Skeletal muscle tissue (tissue), 4 donors: Measurements from ENCODE around the gene CLDN7. TPM values are rescaled to one million over a fixed set of nuclear protein-coding genes. Genes with fewer than 3 reads are reported as not detected.
A peak's percentile ranks its signal among the peaks of the same experiment; 100 is the strongest.
"Not testable (repeated sequence)": the region's sequence is repeated elsewhere in the genome, so short reads cannot be mapped to it uniquely, and the experiment has no call there.

Experiments
- H3K27ac ChIP-seq: one replicate; pipeline ENCODE4 v1.7.0; 2013; ENCODE audit warnings: mild to moderate bottlenecking, low read depth, low read length, inconsistent platforms
- H3K27me3 ChIP-seq, 3 donors: one replicate each; pipeline ENCODE4 v1.7.0; 2013; ENCODE audit warnings: low read length in 3 of 3; ENCODE audit not compliant: control insufficient read depth in 3 of 3, insufficient read depth in 3 of 3
- H3K36me3 ChIP-seq, 3 donors: one replicate each; pipeline ENCODE4 v1.7.0; 2013; ENCODE audit warnings: low read length in 3 of 3; ENCODE audit not compliant: control insufficient read depth in 3 of 3, insufficient read depth in 3 of 3
- H3K4me1 ChIP-seq, 3 donors: one replicate each; pipeline ENCODE4 v1.7.0; 2013; ENCODE audit warnings: low read length in 3 of 3, mild to moderate bottlenecking in 3 of 3; ENCODE audit not compliant: control insufficient read depth in 3 of 3, insufficient read depth in 3 of 3
- H3K4me3 ChIP-seq, 3 donors: one replicate each; pipeline ENCODE4 v1.7.0; 2013; ENCODE audit warnings: low read length in 3 of 3
- H3K9ac ChIP-seq, 3 donors: one replicate each; pipeline ENCODE4 v1.7.0; 2013; ENCODE audit warnings: low read length in 3 of 3, mild to moderate bottlenecking in 3 of 3, moderate library complexity in 2 of 3, low read depth in 1 of 3
- H3K9me3 ChIP-seq, 3 donors: one replicate each; pipeline ENCODE4 v1.7.0; 2013; ENCODE audit warnings: low read length in 3 of 3; ENCODE audit not compliant: control insufficient read depth in 3 of 3
- total RNA-seq: library from RNA; depleted of rRNA; stranded (reverse); fragments of >200 nt; gene quantifications from one replicate; pipeline ENCODE4 v1.2.3, GENCODE V29; 2014
- donor health status: Osteomylitis.

Gene CLDN7
- total RNA-seq, 1 donor from 2014 or later, result not detected

DNA sequence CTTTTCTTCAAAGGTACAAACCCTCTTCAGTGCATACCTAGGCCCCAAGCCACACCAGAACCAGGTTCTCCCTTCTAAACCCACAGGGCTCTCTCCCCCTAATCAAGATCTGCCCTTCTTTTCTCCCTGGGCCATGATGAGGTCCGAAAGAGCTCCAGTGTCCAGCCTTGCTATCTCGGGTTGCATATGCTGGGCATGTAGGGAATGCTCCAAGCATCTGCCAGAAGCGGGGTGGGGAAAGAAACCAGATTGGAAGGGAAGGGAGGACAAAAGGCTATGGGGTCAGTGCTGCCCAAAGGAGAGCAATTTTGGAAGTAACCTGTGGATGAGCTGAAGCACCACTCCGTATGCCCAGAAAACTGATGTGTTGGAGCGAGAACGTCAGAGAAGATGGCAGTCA lies 13.1 kb downstream of the CLDN7 start:
- Histone ChIP-seq H3K27me3 (no peaks in the 10 kb centered on the region), H3K9me3 (no peaks in the 10 kb centered on the region), H3K4me1 (peaks cover 39 to 47% (median 45%) of the 10 kb centered on the region in 3 donors), H3K36me3 (peaks cover 22 to 30% (median 30%) of the 10 kb centered on the region in 3 donors), H3K27ac (peak overlapping the region; percentile 100), H3K9ac (peak overlapping the region; percentile 60 to 98 (median 96)), H3K4me3 (peak overlapping the region; percentile 45 to 92 (median 64))

DNA sequence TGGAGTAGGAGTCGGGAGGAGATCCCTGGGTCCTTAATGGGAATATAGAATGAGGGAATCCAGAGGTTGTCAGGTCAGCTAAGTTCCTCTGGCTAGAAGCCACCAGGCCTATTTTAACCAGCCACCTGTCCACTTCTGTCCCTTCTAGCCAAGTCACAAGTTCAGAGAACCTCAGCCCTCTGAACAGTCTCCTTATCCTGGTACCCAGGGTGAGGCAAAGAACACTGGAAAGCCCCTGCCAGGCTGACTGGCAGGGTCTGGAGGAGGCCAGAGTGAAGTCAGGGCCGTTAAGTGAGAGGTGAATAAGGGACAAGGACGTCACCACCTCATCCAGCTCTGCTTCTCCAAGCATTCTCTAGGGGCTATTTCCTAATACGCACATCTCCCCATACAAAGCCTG lies 13.5 kb downstream of the CLDN7 start:
- Histone ChIP-seq H3K36me3 (peaks cover 26 to 31% (median 30%) of the 10 kb centered on the region in 3 donors), H3K4me3 (peak overlapping the region; percentile 45 to 92 (median 64)), H3K9me3 (no peaks in the 10 kb centered on the region), H3K4me1 (peaks cover 41 to 51% (median 45%) of the 10 kb centered on the region in 3 donors), H3K27me3 (no peaks in the 10 kb centered on the region), H3K27ac (peak overlapping the region; percentile 100), H3K9ac (peak overlapping the region; percentile 60 to 98 (median 96))

GRCh38 chr17:7246779-7247178 lies 15.5 kb downstream of the CLDN7 start:
- no peaks in the 10 kb centered on the region for H3K27me3 ChIP-seq
- no peaks in the 10 kb centered on the region for H3K9me3 ChIP-seq
- H3K9ac ChIP-seq, result no peak overlapping the region
- H3K27ac ChIP-seq, result peak overlapping the region; percentile 100
- H3K36me3 ChIP-seq, result peaks cover 24 to 29% (median 26%) of the 10 kb centered on the region in 3 donors
- no peak overlapping the region for H3K4me3 ChIP-seq
- H3K4me1 ChIP-seq, result peaks cover 38 to 49% (median 41%) of the 10 kb centered on the region in 3 donors

GRCh38 chr17:7243838-7244237 lies 18.4 kb downstream of the CLDN7 start:
- Histone ChIP-seq H3K9ac (peak overlapping the region in 1 of 3 donors; percentile 99), H3K4me1 (peaks cover 36 to 52% (median 39%) of the 10 kb centered on the region in 3 donors), H3K27ac (peak overlapping the region; percentile 100), H3K36me3 (peaks cover 35 to 39% (median 38%) of the 10 kb centered on the region in 3 donors)
- not testable (repeated sequence) for H3K27me3 ChIP-seq, H3K9me3 ChIP-seq, H3K4me3 ChIP-seq

- Histone ChIP-seq H3K4me1 (peaks cover 33 to 49% (median 35%) of the 10 kb centered on the region in 3 donors), H3K27ac (peak overlapping the region; percentile 100), H3K9ac (peak overlapping the region; percentile 88 to 99 (median 98)), H3K27me3 (no peaks in the 10 kb centered on the region), H3K9me3 (no peaks in the 10 kb centered on the region), H3K36me3 (peaks cover 35 to 39% (median 38%) of the 10 kb centered on the region in 3 donors), H3K4me3 (peak overlapping the region; percentile 98 to 99 (median 98))
These were observed 18.9 kb downstream of the CLDN7 start for GRCh38 chr17:7243453-7243729.

DNA sequence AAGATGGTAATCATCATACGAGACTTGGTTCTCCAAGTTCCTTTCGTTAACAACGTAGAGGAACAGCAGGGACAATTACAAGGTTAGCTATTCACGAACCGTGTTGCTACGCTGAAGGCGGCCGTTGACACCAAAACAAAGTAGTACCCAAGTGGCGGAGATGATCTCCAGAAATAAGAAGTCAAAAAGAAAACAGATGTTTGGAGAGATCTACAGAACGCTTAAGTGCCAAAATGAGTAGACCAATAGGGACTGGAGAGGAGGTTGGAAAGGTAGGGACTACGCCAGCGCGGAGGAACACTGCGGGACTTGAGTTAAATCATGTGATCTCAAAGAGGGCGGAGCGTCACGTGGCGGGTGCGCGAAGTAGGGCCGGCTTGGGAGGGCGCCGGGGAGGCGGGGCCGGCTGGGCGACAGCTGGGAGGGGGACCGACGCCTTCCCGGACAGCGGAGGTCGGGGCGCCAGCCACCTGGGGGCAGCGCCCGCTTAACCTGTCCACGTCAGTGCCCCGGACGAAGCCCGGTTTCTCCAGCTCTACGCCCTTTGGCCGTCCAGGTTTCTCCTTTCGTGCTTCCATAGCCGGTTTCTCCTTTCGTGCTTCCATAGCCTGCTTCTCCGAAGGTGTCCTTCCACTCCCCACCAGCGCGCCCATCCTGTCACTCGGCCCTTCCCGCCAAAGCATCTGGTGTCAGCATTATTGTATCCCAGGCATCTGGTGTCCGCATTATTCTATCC lies 19.4 kb downstream of the CLDN7 start:
- H3K36me3 ChIP-seq, result peaks cover 35 to 39% (median 38%) of the 10 kb centered on the region in 3 donors
- H3K4me3 ChIP-seq, result peak overlapping the region; percentile 98 to 99 (median 98)

DNA sequence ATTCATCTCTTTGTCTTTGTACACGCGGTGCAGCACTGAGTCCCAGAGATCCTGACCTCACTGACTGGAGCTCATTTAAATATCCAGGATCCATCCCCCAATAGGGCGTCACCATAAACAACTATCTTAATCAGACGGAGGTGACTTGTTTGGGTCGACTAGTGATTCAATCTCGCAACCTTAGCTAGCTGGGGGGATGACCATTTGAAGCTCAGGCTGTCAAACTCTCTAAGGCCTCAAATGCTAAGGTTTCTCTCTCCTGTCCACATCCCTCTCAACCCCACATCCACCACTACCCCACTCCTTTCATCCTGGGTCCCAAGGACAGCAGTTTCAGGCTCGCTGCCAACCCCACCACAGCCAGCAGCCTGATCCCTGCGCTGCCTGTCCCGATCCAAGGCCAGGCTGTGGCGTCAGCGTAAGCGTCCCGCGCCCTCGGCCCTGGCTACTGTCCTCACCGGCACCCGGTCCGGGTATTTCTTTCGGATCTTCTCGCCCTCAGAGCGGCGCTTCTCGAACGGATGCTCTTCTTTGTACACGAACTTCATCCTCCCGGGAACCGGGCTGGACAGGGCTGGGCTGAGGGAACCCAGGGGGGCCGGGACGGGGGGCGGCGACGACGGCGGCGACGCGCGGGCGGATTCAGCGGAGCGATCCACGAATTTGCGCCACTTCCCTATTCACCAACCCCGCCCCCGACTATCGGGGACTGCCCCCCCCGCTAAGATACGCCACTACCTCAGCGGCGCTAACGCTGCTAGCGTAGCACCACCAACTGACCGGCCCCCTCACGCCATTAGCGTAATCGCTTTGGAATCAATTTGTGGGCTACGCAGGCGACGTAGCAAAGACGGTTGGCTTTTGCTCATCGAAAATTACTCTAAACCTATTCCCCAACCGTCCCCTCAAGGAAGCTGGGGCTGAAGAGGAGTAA lies 20.2 kb downstream of the CLDN7 start, which contains the start of gene GABARAP:
TSS of gene GABARAP (minus strand) at position 667 of the 934 bp plus-strand sequence. CDS start at position 548, 119 bp downstream.
- H3K27me3 ChIP-seq, result no peaks in the 10 kb centered on the region
- peak within 1 kb of the TSS; percentile 98 to 99 (median 98) for H3K9ac ChIP-seq
- H3K27ac ChIP-seq, result peak within 1 kb of the TSS; percentile 100
- peaks cover 27 to 38% (median 31%) of the 10 kb centered on the region in 3 donors for H3K4me1 ChIP-seq
- no peaks in the 10 kb centered on the region for H3K9me3 ChIP-seq
- H3K36me3 ChIP-seq, result peaks cover 34 to 39% (median 37%) of the 10 kb centered on the region in 3 donors
- H3K4me3 ChIP-seq, result peak within 1 kb of the TSS; percentile 98 to 99 (median 98)

More for the DNA sequence above, 19.4 kb downstream of the CLDN7 start:
- no peaks in the 10 kb centered on the region for H3K27me3 ChIP-seq
- peak overlapping the region; percentile 95 to 99 (median 98) for H3K9ac ChIP-seq
- peaks cover 31 to 47% (median 34%) of the 10 kb centered on the region in 3 donors for H3K4me1 ChIP-seq
- peak overlapping the region; percentile 100 for H3K27ac ChIP-seq
- no peaks in the 10 kb centered on the region for H3K9me3 ChIP-seq

- H3K4me3 ChIP-seq, result peak overlapping the region; percentile 98 to 99 (median 98)
- H3K4me1 ChIP-seq, result peaks cover 25 to 36% (median 31%) of the 10 kb centered on the region in 3 donors
- H3K27ac ChIP-seq, result peak overlapping the region; percentile 100
- H3K9ac ChIP-seq, result peak overlapping the region; percentile 98 to 99 (median 98)
- H3K36me3 ChIP-seq, result peaks cover 29 to 35% (median 33%) of the 10 kb centered on the region in 3 donors
- no peaks in the 10 kb centered on the region for H3K9me3 ChIP-seq
- no peaks in the 10 kb centered on the region for H3K27me3 ChIP-seq
These were observed 21.1 kb downstream of the CLDN7 start for GRCh38 chr17:7241090-7241733.

- Histone ChIP-seq H3K27ac (peak overlapping the region; percentile 100), H3K4me3 (peak overlapping the region; percentile 98 to 99 (median 98)), H3K27me3 (no peaks in the 10 kb centered on the region), H3K9ac (peak overlapping the region; percentile 98 to 99 (median 98)), H3K4me1 (peaks cover 28 to 39% (median 31%) of the 10 kb centered on the region in 3 donors), H3K9me3 (no peaks in the 10 kb centered on the region), H3K36me3 (peaks cover 24 to 35% (median 34%) of the 10 kb centered on the region in 3 donors)
These were observed 21.9 kb downstream of the CLDN7 start for GRCh38 chr17:7240375-7240774.
